GM18505 (cell line): ENCODE measurements around the gene IQGAP1.
"Not testable (repeated sequence)": the region's sequence is repeated elsewhere in the genome, so short reads cannot be mapped to it uniquely, and the experiment has no call there.

Source experiments
- ATAC-seq: cut with Tn5 transposase; IDR thresholded peaks from one replicate; pipeline ENCODE4 v1.9.1; 2021; ENCODE audit not compliant: unreplicated experiment
- POLR2A ChIP-seq: IDR thresholded peaks from 4 replicates; pipeline ENCODE4 v1.6.1; 2011; ENCODE audit warnings: borderline replicate concordance; ENCODE audit not compliant: insufficient read depth, insufficient read length; ENCODE audit errors: extremely low read depth

The IQGAP1 gene

GRCh38 chr15:90387534-90388461 is at the start of gene IQGAP1:
TSS of gene IQGAP1 (plus strand) at chr15:90388242. CDS start at chr15:90388342, 100 bp downstream.
- ATAC-seq = peak; percentile 89
- TF ChIP-seq POLR2A = peak; percentile 90

- TF ChIP-seq POLR2A = no peak
- no peak for ATAC-seq
Measured at GRCh38 chr15:90338532-90338931, 49.5 kb upstream of the IQGAP1 start.

GRCh38 chr15:90340345-90340744 is 47.7 kb upstream of the IQGAP1 start:
- no peak for TF ChIP-seq POLR2A
- no peak for ATAC-seq

- no peak for ATAC-seq
- no peak for TF ChIP-seq POLR2A
Measured at GRCh38 chr15:90343302-90343790, 44.7 kb upstream of the IQGAP1 start.

- no peak for ATAC-seq
- no peak for TF ChIP-seq POLR2A
Measured at GRCh38 chr15:90344662-90345061, 43.4 kb upstream of the IQGAP1 start.

GRCh38 chr15:90345857-90346256 is 42.2 kb upstream of the IQGAP1 start:
- ATAC-seq = no peak
- TF ChIP-seq POLR2A = no peak

- not testable (repeated sequence) for ATAC-seq
Measured at GRCh38 chr15:90347431-90348065, 40.5 kb upstream of the IQGAP1 start.

- ATAC-seq = no peak
- TF ChIP-seq POLR2A = no peak
Measured at GRCh38 chr15:90348456-90348855, 39.6 kb upstream of the IQGAP1 start.

- no peak for ATAC-seq
- TF ChIP-seq POLR2A = no peak
Measured at GRCh38 chr15:90349072-90349471, 39.0 kb upstream of the IQGAP1 start.

- TF ChIP-seq POLR2A = no peak
- no peak for ATAC-seq
Measured at GRCh38 chr15:90349821-90350220, 38.2 kb upstream of the IQGAP1 start.

- no peak for TF ChIP-seq POLR2A
- ATAC-seq = no peak
Measured at GRCh38 chr15:90351479-90352106, 36.4 kb upstream of the IQGAP1 start.

- TF ChIP-seq POLR2A = peak; percentile 57
- peak; percentile 93 for ATAC-seq
Measured at GRCh38 chr15:90352107-90352893, 35.7 kb upstream of the IQGAP1 start, which contains the start of gene ZNF774. TSS of gene ZNF774 (plus strand) at chr15:90352284. CDS start at chr15:90354661, 2,377 bp downstream.

- no peak for ATAC-seq
Measured at GRCh38 chr15:90354986-90355385, 33.1 kb upstream of the IQGAP1 start.

More at GRCh38 chr15:90354986-90355385, 33.1 kb upstream of the IQGAP1 start:
- no peak for TF ChIP-seq POLR2A
